HG03135 (cell line): ENCODE results near the gene UTS2.

Experiments used
- ATAC-seq: cut with Tn5 transposase; IDR thresholded peaks from one replicate; pipeline ENCODE4 v1.9.1; 2021; ENCODE audit warnings: mild to moderate bottlenecking, moderate library complexity; ENCODE audit not compliant: unreplicated experiment

Gene UTS2

DNA sequence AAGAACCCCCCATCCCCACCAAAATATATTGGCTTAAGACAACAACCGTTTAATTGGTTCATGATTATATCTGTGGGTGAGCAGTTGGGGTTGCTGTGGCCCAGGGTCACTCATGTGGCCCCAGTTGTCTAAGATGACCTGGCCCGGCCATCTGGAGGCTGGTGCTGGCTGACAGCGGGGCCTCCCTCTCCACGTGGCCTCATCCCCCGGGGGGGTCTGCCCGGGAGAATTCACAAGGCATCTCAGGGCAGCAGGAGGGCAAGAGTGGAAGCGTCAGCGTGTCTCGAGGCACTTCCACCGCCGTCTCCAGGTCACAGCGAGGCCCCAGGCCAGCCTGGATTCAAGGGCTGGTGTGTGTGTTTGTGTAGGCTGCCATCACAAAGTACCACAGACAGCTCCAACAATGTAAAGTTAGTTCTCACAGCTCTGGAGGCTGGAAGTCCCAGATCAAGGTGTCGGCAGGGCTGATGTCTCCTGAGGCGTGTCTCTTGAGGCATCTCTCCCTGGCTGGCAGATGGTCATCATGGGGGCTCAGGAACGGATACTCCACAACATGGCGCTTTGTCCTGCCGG is 11.0 kb upstream of the UTS2 start:
- no peak for ATAC-seq

- no peak for ATAC-seq
Observed at GRCh38 chr1:7862211-7863060, 9.6 kb upstream of the UTS2 start.

DNA sequence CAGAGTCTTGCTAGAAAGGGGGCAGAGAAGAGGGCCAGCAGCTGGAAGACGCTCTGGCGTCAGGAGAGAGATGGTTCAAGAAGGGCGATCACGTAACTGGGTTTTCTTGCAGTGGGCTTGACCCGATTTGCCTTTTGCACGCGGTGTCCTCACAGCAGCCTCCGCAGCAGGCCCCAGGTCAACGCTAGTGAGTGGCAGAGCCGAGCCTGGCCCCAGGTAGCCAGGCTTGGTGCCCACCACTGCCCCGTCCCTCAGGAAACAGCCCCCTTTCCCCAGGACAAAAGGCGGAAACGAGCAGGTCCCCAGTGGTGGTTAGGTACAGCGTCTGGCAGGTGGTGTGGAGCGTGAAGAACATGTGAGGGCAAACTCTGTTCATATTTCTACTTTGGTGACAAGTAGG is 8.6 kb upstream of the UTS2 start:
- ATAC-seq = no peak

GRCh38 chr1:7860130-7860529 is 7.3 kb upstream of the UTS2 start:
- no peak for ATAC-seq

- ATAC-seq = no peak
Observed at GRCh38 chr1:7859406-7859805, 6.5 kb upstream of the UTS2 start.

DNA sequence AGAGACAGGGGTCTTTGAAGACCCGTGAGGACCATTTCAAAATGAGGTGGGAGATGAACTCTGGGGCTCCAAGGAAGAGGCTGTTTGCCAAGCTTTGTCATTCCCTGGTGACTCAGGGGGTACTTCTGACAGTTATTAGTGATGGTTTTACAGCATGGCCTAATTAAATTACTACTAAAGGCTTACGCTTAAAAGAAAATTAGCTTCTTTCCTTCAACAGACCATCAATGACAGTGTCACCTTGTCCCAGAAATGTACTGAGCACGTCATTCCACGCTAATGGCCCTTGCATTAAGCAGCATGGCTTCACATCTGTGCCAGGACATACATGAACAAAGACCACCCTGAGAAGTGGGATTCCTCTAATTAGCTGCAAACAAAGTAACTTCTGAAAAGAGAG is 5.1 kb upstream of the UTS2 start:
- ATAC-seq = no peak

DNA sequence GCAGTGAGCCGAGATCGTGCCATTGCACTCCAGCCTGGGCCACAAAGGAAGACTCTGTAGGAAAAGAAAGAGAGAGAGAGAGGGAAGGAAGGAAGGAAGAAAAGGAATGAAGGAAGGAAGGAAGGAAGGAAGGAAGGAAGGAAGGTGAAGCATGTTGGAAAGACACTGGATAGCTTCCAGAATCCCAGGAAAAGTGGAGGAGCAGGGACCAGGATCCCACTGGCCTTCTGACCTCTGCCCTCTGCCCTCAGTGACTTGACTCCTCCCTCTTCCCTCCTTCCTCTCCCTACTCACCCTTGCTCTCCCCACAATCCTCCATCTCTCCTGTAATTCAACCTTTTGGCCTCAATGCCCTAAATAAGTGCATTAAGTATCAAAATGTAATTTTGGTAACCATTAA is 4.1 kb upstream of the UTS2 start:
- no peak for ATAC-seq

DNA sequence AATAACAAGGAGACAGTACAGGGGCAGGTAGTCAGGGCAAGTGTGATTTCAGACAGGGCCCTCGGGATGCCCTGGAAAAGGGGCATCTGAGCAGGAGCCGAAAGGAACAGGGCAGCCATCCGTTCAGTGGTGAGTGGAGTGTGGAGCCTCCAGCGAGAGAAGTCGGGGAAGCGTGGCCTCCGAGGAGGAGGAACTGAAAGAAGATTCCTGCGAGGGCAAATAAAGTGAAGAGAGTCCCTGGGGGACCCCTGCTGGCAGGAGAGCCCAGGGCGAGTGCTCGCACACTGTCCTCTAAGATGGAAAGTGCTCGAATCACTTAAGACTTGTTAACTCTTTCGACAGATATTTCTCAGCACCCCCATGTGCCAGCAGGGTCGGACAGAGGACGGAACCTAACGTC is 3.5 kb upstream of the UTS2 start:
- no peak for ATAC-seq

- no peak for ATAC-seq
Observed at GRCh38 chr1:7853684-7854026, 790 bp upstream of the UTS2 start.

- no peak for ATAC-seq
Observed at GRCh38 chr1:7850786-7851185, 2.1 kb downstream of the UTS2 start.

DNA sequence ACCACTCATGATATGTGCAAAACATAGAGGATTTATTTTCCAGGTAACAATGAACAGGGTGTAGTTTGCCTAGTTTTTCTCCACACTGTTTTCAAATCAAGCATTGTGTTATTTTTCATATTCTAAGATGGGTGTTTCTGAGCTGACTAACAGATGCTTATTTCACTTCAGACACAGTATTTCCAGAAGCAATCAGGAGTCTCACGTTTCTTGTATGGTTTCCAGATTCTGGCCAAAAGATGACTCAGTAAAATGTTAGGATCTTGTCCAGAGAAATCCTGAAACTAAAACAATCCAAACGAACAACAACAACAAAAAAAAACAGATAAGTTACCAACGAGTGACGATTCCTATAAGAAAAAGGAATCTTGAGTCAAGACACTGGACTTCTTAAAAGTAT is 5.3 kb downstream of the UTS2 start:
- ATAC-seq = no peak

DNA sequence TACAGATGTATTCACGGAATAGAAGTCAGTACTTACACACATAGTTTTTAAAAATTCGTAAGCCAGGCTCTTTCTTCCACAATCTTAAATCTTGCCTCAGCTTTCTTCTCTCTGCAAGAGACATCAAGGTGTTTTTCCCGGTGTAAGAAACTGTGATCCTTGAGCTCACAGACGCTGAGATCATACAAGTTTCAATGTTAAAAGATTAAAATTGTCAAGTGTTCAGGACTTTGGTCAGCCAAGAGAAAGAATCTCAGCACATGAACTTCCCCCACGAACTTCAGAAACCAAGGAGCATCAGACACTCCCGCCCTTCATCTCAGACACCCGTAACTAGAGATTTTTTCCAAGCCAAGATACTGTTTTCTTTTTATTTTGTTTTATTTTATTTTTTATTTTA is 6.2 kb downstream of the UTS2 start:
- ATAC-seq = no peak

DNA sequence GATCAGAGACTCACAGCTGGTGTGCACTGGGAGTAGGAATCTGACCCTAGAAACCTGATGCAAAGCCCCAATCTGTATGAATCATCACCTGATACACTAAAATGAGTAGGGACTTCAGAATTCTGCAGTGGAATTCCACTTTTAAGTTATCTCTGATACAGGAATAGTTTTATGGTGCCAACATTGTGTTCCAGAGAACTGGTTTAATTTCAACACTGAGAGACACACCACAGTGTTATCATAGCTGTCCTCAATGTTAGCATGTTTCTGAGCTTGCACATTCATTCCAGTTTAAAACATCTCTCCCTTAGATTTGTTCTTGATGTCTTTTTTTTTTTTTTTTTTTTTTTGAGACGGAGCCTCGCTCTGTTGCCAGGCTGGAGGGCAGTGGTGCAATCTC is 7.1 kb downstream of the UTS2 start:
- ATAC-seq = no peak

- ATAC-seq = no peak
Observed at GRCh38 chr1:7842517-7842916, 10.3 kb downstream of the UTS2 start.

GRCh38 chr1:7839526-7839925 is 13.3 kb downstream of the UTS2 start:
- ATAC-seq = no peak

DNA sequence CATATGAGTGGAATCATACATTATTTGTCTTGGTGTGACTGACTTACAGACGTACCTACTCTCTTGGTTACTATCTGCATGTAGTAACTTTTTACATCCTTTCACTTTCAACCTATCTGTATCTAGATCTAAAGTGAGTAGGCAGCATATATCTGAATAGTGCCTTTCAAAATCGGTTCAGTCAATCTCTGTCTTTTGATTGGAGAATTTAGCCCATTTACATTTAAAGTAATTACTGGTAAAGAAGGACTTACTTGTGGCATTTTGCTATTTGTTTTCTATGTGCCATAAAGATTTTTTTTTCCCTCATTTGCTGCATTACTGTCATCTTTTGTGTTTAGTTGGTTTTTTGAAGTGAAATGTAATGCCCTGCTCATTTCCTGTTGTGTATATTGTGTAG is 14.2 kb downstream of the UTS2 start:
- no peak for ATAC-seq

DNA sequence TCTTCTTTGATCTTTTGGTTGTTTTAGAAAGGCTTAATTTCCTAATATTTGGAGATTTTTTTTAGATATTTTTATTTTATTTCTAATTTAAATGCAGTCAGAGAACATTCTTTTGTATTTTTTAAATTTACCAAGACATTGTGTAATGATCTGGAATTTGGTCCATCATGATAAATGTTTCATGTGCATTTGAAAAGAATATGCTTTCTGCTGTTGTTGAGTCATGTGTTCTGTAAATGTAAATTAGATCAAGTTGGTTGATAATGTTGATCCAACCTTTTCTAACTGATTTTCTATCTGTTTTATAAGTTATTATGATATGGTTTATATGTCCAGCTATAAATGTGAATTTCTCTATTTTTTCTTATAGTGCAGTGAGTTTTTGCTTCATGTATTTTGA is 19.8 kb downstream of the UTS2 start:
- ATAC-seq = no peak

DNA sequence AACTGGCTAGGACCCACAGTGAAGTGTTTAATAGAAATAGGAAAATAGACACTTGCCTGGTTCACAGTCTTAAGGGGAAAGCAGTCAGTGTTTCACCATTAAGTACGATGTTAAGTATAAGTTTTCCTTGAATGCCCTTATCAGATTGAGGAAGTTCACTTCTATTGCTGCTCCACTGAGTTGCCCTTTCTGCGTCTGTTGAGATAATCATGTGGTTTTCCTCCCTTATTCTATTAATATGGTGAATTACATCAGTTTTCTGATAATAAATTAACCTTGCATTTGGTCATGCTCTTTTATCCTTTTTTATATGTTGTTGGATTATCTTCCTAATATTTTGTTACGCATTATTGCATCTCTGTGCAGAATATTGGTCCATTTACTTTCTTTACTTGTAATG is 21.4 kb downstream of the UTS2 start:
- ATAC-seq = no peak

- no peak for ATAC-seq
Observed at GRCh38 chr1:7827126-7827955, 25.5 kb downstream of the UTS2 start.

- no peak for ATAC-seq
Observed at GRCh38 chr1:7826363-7826762, 26.5 kb downstream of the UTS2 start.

GRCh38 chr1:7824701-7825100 is 28.2 kb downstream of the UTS2 start:
- no peak for ATAC-seq

GRCh38 chr1:7821282-7821681 is 31.6 kb downstream of the UTS2 start:
- ATAC-seq = no peak
